ENCODE data around the gene ARL16.

DNA sequence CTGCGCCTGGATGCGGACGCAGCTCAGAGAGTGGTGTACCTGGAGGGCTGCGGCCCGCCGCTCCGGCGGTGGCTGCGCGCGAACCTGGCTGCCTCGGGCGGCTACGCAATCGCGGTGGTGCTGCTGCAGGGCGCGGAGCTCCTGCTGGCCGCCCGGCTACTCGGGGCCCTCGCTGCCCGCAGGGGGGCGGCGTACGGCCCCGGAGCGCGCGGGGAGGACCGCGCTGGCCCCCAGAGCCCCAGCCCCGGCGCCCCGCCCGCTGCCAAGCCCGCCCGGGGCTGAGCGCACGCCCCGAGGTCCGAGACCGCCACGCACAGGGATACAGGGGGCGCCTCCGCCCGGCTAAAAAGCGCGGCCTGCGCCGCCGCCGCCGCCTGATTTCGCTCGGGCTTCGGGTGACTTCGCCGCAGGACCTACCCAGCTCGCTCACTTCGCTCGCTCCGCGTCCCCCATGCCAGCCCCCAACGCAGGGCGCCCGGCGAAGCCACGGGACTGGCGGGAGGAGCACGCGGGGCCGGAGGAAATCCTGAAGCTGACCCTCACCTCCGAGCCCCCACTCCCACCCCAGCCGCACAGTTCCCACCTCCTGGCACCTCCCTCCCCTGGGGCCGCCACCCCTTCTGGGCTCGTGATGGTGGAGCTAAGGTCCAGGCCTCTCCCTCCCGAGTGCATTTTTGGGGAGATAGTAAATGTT lies 35.4 kb downstream of the ARL16 start:
- no peak for TF ChIP-seq POLR2A (IDR thresholded peaks at IDR 0.05)
- TF ChIP-seq, protein P1, sequence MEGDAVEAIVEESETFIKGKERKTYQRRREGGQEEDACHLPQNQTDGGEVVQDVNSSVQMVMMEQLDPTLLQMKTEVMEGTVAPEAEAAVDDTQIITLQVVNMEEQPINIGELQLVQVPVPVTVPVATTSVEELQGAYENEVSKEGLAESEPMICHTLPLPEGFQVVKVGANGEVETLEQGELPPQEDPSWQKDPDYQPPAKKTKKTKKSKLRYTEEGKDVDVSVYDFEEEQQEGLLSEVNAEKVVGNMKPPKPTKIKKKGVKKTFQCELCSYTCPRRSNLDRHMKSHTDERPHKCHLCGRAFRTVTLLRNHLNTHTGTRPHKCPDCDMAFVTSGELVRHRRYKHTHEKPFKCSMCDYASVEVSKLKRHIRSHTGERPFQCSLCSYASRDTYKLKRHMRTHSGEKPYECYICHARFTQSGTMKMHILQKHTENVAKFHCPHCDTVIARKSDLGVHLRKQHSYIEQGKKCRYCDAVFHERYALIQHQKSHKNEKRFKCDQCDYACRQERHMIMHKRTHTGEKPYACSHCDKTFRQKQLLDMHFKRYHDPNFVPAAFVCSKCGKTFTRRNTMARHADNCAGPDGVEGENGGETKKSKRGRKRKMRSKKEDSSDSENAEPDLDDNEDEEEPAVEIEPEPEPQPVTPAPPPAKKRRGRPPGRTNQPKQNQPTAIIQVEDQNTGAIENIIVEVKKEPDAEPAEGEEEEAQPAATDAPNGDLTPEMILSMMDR (IDR thresholded peaks at IDR 0.05), result no peak

Measured in heart left ventricle (tissue), 13 donors.